Activated T-cell treated with anti-CD3 and anti-CD28 coated beads, Interleukin-2, amount 50 U/mL, for 4 hours (primary cell): ENCODE measurements around the gene KLHL26. TPM values are rescaled to one million over a fixed set of nuclear protein-coding genes. Genes with fewer than 3 reads are reported as not detected.

Experiments used
- ATAC-seq, 2 donors: fragments of 200-7000 bp; cut with Tn5 transposase; one replicate each; pipeline ENCODE4 v1.10.0; 2021
- DNase-seq: peaks from one replicate; pipeline ENCODE4 v3.0.0-alpha.2; 2020
- H3K27me3 Mint-ChIP-seq: one replicate; pipeline ENCODE4 v1.8.0; 2021; ENCODE audit warnings: low read depth, mixed read lengths
- H3K36me3 Mint-ChIP-seq: one replicate; pipeline ENCODE4 v1.8.0; 2022; ENCODE audit warnings: mixed read lengths; ENCODE audit not compliant: insufficient read depth
- H3K4me1 Mint-ChIP-seq: one replicate; pipeline ENCODE4 v1.8.0; 2021; ENCODE audit warnings: low read depth, mixed read lengths
- H3K4me3 Mint-ChIP-seq: one replicate; pipeline ENCODE4 v1.8.0; 2021; ENCODE audit warnings: mild to moderate bottlenecking, moderate library complexity, mixed read lengths
- H3K9me3 Mint-ChIP-seq: one replicate; pipeline ENCODE4 v1.8.0; 2021; ENCODE audit warnings: mixed read lengths
- total RNA-seq, 3 donors: library from RNA; stranded (reverse); gene quantifications; one replicate each; pipeline ENCODE4 v1.2.1, GENCODE V29; 2021

The KLHL26 gene
- total RNA-seq, 3 donors from 2014 or later = 14.7 to 20.3 (median 17.0) TPM

DNA sequence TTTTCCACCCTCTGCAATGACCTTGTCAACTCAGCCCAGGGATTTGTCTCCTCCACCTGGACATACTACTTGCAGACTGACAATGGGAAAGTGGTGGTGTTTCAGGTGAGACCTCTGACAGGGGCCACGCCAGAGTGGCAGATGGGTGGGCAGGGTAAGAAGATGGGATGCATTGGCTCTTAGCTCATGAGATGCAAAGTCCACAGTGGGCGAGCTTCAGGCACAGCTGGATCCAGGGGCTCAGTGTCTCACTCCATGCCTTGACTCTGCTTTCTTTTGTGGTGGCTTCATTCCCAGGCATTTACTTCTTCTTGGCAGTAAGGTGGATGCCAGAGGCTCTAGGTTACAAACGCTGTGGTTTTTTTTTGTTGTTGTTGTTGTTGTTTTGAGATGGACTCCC lies 20.8 kb upstream of the KLHL26 start:
- ATAC-seq (no peak), DNase-seq (no peak)
- H3K36me3 Mint-ChIP-seq = no peaks in the 10 kb centered on the region
- H3K4me3 Mint-ChIP-seq = no peak overlapping the region
- H3K9me3 Mint-ChIP-seq = no peaks in the 10 kb centered on the region
- peaks cover 16% of the 10 kb centered on the region for H3K4me1 Mint-ChIP-seq
- peaks cover 53% of the 10 kb centered on the region for H3K27me3 Mint-ChIP-seq

DNA sequence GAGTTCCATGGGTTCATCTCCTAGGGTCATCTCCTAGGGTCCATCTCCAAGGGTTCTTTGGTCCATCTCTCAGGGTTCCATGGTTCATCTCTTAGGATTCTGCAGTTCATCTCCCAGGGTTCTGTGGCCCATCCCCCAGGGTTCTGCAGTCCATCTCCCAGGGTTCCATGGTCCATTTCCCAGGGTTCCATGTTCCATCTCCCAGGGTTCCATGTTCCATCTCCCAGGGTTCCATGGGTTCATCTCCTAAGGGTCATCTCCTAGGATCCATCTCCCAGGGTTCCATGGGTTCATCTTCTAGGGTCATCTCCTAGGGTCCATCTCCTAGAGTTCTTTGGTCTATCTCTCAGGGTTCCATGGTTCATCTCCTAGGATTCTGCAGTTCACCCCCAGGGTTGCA lies 19.3 kb upstream of the KLHL26 start:
- peaks cover 44% of the 10 kb centered on the region for H3K27me3 Mint-ChIP-seq
- peaks cover 6% of the 10 kb centered on the region for H3K4me1 Mint-ChIP-seq
- no peak for DNase-seq
- H3K9me3 Mint-ChIP-seq = no peaks in the 10 kb centered on the region
- no peak for ATAC-seq
- no peak overlapping the region for H3K4me3 Mint-ChIP-seq
- H3K36me3 Mint-ChIP-seq = no peaks in the 10 kb centered on the region

DNA sequence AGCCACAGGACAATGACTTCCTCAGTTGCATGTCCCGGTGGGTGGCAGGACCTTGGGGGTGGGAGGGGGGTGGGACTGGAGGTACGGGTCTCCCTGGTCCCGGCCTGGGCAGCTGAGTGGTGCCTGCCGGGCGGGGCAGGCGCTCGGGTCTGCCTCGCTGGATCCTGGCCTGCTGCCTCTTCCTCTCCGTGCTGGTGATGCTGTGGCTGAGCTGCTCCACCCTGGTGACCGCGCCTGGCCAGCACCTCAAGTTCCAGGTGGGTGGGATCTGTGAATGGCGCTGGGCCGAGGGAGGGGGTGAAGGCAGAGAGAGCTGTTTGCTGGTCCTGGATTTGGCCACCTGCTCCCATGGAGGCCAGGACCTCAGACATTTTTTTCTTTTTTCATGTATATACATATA lies 18.6 kb upstream of the KLHL26 start:
- H3K36me3 Mint-ChIP-seq = no peaks in the 10 kb centered on the region
- H3K4me1 Mint-ChIP-seq = peaks cover 5% of the 10 kb centered on the region
- ATAC-seq (no peak), DNase-seq (no peak)
- peaks cover 42% of the 10 kb centered on the region for H3K27me3 Mint-ChIP-seq
- no peaks in the 10 kb centered on the region for H3K9me3 Mint-ChIP-seq
- no peak overlapping the region for H3K4me3 Mint-ChIP-seq

DNA sequence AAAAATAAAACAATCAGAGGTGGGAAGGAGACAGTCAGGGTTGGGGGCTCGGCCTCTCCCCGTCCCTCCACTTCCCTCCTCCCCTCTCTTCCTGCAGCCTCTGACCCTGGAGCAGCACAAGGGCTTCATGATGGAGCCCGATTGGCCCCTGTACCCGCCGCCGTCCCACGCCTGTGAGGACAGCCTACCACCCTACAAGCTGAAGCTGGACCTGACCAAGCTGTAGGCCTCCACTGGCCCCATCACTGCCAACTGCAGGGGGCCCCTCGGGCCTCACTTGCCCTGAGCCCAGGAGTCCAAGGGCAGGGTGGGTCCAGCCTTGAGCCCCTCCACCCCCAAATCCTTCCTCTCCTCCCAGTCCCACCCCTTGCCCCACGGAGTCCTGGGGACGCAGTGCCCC lies 16.5 kb upstream of the KLHL26 start:
- no peaks in the 10 kb centered on the region for H3K4me1 Mint-ChIP-seq
- ATAC-seq (no peak), DNase-seq (no peak)
- H3K9me3 Mint-ChIP-seq = no peaks in the 10 kb centered on the region
- H3K4me3 Mint-ChIP-seq = no peak overlapping the region
- peaks cover 26% of the 10 kb centered on the region for H3K27me3 Mint-ChIP-seq
- no peaks in the 10 kb centered on the region for H3K36me3 Mint-ChIP-seq

- ATAC-seq (no peak), DNase-seq (no peak)
- Mint-ChIP-seq H3K4me3 (no peak overlapping the region), H3K36me3 (no peaks in the 10 kb centered on the region), H3K27me3 (peaks cover 20% of the 10 kb centered on the region), H3K9me3 (no peaks in the 10 kb centered on the region), H3K4me1 (no peaks in the 10 kb centered on the region)
These were observed 15.9 kb upstream of the KLHL26 start for GRCh38 chr19:18620902-18621301.

GRCh38 chr19:18626906-18627305 lies 9.9 kb upstream of the KLHL26 start:
- Mint-ChIP-seq H3K4me1 (no peaks in the 10 kb centered on the region), H3K27me3 (peaks cover 8% of the 10 kb centered on the region), H3K4me3 (no peak overlapping the region), H3K36me3 (no peaks in the 10 kb centered on the region), H3K9me3 (no peaks in the 10 kb centered on the region)
- no peak for DNase-seq
- ATAC-seq = no peak

DNA sequence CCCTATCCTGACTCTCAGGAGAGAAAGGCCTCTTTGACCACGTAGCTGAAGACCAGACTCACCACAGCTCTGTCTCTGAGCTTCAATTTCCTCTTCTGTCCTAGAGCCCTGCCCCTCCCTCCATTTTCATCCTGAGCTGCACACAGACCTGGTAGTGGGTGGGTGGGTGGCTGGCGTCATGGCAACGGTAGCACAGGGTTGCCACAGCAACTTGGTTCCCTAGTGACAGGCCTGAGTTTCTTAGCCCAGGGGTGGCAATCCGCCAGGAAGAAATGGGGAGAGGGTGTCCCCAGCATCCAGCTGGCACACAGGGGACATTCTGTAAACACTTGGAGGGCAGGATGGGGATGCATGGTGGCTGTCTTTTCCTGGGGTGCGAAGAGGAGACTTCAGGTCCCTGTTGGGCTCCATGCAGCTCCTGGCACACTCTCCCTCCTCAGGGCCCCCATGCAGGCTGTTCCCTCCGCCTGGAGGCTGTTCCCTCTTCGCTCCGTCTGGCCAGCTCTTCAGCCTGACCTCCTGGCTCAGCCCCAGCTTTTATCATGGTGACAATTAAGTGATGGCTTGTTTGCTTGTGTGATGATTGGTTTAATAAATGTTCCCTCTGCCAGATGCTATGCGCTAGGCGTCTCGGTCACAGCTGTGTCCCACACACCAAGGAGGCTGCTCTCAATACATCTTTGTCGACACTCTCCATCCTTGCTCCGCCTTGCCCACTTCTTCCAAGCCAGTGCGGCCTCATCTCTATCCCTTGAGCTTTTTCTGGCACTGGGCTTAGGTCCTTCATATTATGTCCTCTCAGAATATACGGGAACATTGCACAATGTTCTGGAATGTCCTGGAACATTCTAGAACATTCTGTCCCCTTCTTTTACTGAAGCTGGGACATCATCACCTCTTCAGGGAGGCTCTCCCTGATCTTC lies 7.4 kb upstream of the KLHL26 start:
- DNase-seq (no peak), ATAC-seq (no peak)
- no peak overlapping the region for H3K4me3 Mint-ChIP-seq
- H3K27me3 Mint-ChIP-seq = peaks cover 10% of the 10 kb centered on the region
- no peaks in the 10 kb centered on the region for H3K36me3 Mint-ChIP-seq
- H3K4me1 Mint-ChIP-seq = no peaks in the 10 kb centered on the region
- H3K9me3 Mint-ChIP-seq = no peaks in the 10 kb centered on the region

GRCh38 chr19:18633321-18633720 lies 3.5 kb upstream of the KLHL26 start:
- Mint-ChIP-seq H3K9me3 (no peaks in the 10 kb centered on the region), H3K4me1 (peaks cover 21% of the 10 kb centered on the region), H3K27me3 (peaks cover 10% of the 10 kb centered on the region), H3K4me3 (no peak overlapping the region), H3K36me3 (no peaks in the 10 kb centered on the region)
- DNase-seq = no peak
- ATAC-seq = no peak

GRCh38 chr19:18634612-18635297 lies 2.1 kb upstream of the KLHL26 start:
- Mint-ChIP-seq H3K36me3 (peaks cover 3% of the 10 kb centered on the region), H3K27me3 (peaks cover 7% of the 10 kb centered on the region), H3K4me3 (no peak overlapping the region), H3K9me3 (no peaks in the 10 kb centered on the region), H3K4me1 (peaks cover 24% of the 10 kb centered on the region)
- ATAC-seq = no peak
- DNase-seq = no peak

- Mint-ChIP-seq H3K27me3 (peaks cover 3% of the 10 kb centered on the region), H3K36me3 (peaks cover 4% of the 10 kb centered on the region), H3K4me3 (peak overlapping the region; percentile 87), H3K4me1 (peaks cover 24% of the 10 kb centered on the region), H3K9me3 (no peaks in the 10 kb centered on the region)
- DNase-seq = no peak
- ATAC-seq = no peak
These were observed 1.0 kb upstream of the KLHL26 start for GRCh38 chr19:18635831-18636182.

- peak; percentile 92 to 93 for ATAC-seq
- Mint-ChIP-seq H3K4me3 (peak overlapping the region; percentile 87), H3K36me3 (peaks cover 4% of the 10 kb centered on the region), H3K9me3 (no peaks in the 10 kb centered on the region), H3K27me3 (peaks cover 3% of the 10 kb centered on the region), H3K4me1 (peaks cover 24% of the 10 kb centered on the region)
- DNase-seq = peak; percentile 100
These were observed 452 bp upstream of the KLHL26 start for GRCh38 chr19:18636183-18636968.

DNA sequence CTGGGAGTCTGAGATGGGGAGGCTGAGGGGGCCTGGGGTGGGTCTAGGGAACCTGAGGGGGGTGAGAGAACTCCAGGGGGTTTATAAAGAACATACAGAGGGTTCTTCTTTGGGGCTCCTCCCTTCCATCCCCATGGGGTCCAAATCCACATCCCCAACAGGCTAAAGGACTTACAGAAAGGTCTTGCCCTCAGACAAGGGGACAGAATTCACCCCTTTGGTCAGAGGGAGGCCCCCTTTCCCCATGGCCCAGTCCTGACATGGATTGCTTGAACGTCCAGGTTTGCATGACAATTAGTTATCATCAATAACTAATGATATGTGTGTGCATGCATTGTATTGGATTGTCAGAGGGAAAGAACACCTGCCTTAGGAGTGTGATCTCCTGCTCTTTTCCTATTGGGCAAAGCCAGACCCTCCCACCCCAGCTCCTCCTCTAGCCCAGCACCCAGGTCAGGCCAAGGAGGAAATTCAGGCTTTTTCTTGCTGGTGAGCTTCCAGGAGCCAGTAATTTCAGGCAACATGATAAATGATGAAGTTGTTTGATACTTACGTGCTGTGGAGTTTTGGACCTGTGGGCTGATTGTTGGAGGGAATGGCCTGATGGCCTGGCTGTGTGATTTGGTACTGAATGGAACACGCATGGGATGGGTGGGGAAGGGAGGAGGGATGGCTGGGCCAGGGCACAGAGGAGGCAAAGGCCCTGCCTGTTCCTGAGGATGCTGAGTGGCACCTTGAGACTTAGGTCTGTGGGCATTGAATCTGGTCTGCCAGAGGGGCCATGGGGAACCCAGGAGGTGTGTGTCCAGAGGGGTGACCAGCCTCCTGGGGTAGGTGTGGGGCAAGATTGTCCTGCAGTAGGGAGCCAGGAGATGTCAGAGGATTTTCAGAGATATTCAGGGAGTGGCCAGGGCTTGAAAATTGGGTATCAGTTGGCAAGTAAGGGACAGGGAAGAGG lies 1.1 kb downstream of the KLHL26 start:
- ATAC-seq = no peak
- DNase-seq = no peak
- H3K4me3 Mint-ChIP-seq = peak overlapping the region; percentile 87

DNA sequence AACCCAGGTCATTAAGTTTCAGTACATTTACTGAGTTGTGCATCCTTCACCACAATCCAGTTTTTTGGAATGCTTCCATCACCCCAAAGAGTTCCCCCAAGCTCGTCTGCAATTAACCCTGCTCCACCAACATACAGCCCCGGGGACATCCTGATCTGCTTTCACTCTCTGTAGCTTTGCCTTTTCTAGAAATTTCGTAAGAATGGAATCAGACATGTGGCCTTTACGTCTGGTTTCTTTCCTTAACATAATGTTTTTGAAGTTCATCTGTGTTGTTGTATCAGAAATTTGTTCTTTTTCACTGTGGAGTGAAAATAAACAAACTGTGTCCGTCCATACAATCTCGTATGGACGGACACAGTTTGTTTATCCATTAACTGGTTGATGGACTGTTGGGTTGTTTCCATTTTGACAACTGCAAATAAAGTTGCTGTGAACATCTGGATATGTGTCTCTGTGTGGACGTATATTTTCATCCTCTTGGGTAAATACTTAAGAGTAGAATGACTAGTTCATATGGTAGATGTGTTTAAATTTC lies 2.9 kb downstream of the KLHL26 start:
- Mint-ChIP-seq H3K27me3 (no peaks in the 10 kb centered on the region), H3K36me3 (peaks cover 4% of the 10 kb centered on the region), H3K9me3 (no peaks in the 10 kb centered on the region), H3K4me1 (peaks cover 23% of the 10 kb centered on the region), H3K4me3 (no peak overlapping the region)
- no peak for ATAC-seq
- no peak for DNase-seq

More for the DNA sequence above, 1.1 kb downstream of the KLHL26 start:
- Mint-ChIP-seq H3K27me3 (peaks cover 3% of the 10 kb centered on the region), H3K9me3 (no peaks in the 10 kb centered on the region), H3K4me1 (peaks cover 24% of the 10 kb centered on the region), H3K36me3 (peaks cover 4% of the 10 kb centered on the region)
